Measurements from ENCODE around the gene RNF40.

Gene RNF40

GRCh38 chr16:30821891-30822290, 59.8 kb downstream of the RNF40 start:
- no peak for DNase-seq

Measured in T-helper 1 cell (primary cell).